ENCODE results near the gene PAQR3. TPM values are rescaled to one million over a fixed set of nuclear protein-coding genes. Genes with fewer than 3 reads are reported as not detected.

PAQR3 gene
- total RNA-seq (1 to 10 TPM; 2.2 to 5.0 (median 3.1) TPM), polyA plus RNA-seq (1 to 10 TPM in 1 of 2 donors, under 1 TPM in 1; 0.84 to 2.4 TPM)

- H3K27ac ChIP-seq, result peak within 1 kb of the TSS; percentile 24 to 57 (median 34)
- ATAC-seq (peak; percentile 98 to 100 (median 100)), FAIRE-seq (no peak), DNase-seq (peak; percentile 78 to 96 (median 88))
- no peaks in the 10 kb centered on the region for H3K27me3 ChIP-seq
- no peaks in the 10 kb centered on the region for H3K36me3 ChIP-seq
- H3K4me1 ChIP-seq, result peaks cover 0 to 8% (median 0%) of the 10 kb centered on the region in 3 donors
- no peaks in the 10 kb centered on the region for H3K9me3 ChIP-seq
- intact Hi-C loops (cut with DNase I), result no loop called here
- H3K4me3 ChIP-seq, result peak within 1 kb of the TSS; percentile 40 to 91 (median 80)
- WGBS, 2 donors, result 0% methylated on average over 75 to 77 of the region's 77 CpGs
- TF ChIP-seq, protein P1, sequence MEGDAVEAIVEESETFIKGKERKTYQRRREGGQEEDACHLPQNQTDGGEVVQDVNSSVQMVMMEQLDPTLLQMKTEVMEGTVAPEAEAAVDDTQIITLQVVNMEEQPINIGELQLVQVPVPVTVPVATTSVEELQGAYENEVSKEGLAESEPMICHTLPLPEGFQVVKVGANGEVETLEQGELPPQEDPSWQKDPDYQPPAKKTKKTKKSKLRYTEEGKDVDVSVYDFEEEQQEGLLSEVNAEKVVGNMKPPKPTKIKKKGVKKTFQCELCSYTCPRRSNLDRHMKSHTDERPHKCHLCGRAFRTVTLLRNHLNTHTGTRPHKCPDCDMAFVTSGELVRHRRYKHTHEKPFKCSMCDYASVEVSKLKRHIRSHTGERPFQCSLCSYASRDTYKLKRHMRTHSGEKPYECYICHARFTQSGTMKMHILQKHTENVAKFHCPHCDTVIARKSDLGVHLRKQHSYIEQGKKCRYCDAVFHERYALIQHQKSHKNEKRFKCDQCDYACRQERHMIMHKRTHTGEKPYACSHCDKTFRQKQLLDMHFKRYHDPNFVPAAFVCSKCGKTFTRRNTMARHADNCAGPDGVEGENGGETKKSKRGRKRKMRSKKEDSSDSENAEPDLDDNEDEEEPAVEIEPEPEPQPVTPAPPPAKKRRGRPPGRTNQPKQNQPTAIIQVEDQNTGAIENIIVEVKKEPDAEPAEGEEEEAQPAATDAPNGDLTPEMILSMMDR (IDR thresholded peaks at IDR 0.05), result no peak
Measured at GRCh38 chr4:78938868-78939666, at the start of gene PAQR3. Gene PAQR3, minus strand, starts transcription at chr4:78939438. Its CDS starts 214 bp downstream, at chr4:78939224.

DNA sequence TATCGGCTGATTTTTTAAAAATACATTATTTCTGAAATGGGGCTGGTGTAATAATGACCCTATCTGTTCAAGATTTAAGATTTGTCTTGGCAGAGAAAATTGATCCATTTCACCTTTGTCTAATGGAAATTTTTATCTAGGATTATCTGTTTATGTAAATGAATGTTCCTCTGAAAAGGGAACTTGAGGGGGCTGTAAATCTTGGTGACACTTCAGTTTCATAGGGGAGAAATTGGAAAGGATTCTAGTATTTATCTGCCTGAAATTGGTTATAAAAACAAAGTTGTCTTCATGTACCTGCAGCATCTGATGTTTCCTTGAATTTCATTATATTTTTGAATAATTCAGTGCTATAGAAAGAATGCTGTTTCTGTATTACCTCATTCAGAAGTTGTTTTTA lies 48.4 kb upstream of the PAQR3 start:
- H3K4me1 ChIP-seq, result peaks cover 0 to 7% (median 5%) of the 10 kb centered on the region in 3 donors
- ATAC-seq (no peak), FAIRE-seq (no peak), DNase-seq (no peak)
- intact Hi-C loops (cut with DNase I), result no loop called here
- H3K36me3 ChIP-seq, result no peaks in the 10 kb centered on the region
- 96 to 98% methylated on average over 1 of the region's 1 CpG for WGBS, 2 donors
- peaks cover 0 to 3% (median 0%) of the 10 kb centered on the region in 4 donors for H3K27me3 ChIP-seq
- TF ChIP-seq, protein P1 (IDR thresholded peaks at IDR 0.05), result no peak
- H3K27ac ChIP-seq, result no peak overlapping the region
- no peaks in the 10 kb centered on the region for H3K9me3 ChIP-seq
- H3K4me3 ChIP-seq, result no peak overlapping the region

GRCh38 chr4:78984593-78984992 lies 45.4 kb upstream of the PAQR3 start:
- H3K9me3 ChIP-seq, result no peaks in the 10 kb centered on the region
- WGBS, 2 donors, result 31 to 38% methylated on average over 2 of the region's 2 CpGs
- intact Hi-C loops (cut with DNase I), result no loop called here
- no peak for DNase-seq
- no peak for FAIRE-seq
- no peak overlapping the region for H3K4me3 ChIP-seq
- H3K27ac ChIP-seq, result no peak overlapping the region
- no peaks in the 10 kb centered on the region for H3K36me3 ChIP-seq
- TF ChIP-seq, protein P1 (IDR thresholded peaks at IDR 0.05), result no peak
- no peak for ATAC-seq
- peaks cover 0 to 3% (median 0%) of the 10 kb centered on the region in 4 donors for H3K27me3 ChIP-seq
- peaks cover 0 to 7% (median 5%) of the 10 kb centered on the region in 3 donors for H3K4me1 ChIP-seq

GRCh38 chr4:78975865-78976264 lies 36.6 kb upstream of the PAQR3 start:
- DNase-seq (no peak), FAIRE-seq (no peak), ATAC-seq (no peak)
- H3K27ac ChIP-seq, result no peak overlapping the region
- TF ChIP-seq, protein P1 (IDR thresholded peaks at IDR 0.05), result no peak
- no peaks in the 10 kb centered on the region for H3K9me3 ChIP-seq
- H3K4me1 ChIP-seq, result no peaks in the 10 kb centered on the region
- no peaks in the 10 kb centered on the region for H3K36me3 ChIP-seq
- no peaks in the 10 kb centered on the region for H3K27me3 ChIP-seq
- WGBS, 2 donors, result 77 to 82% methylated on average over 2 of the region's 2 CpGs
- intact Hi-C loops (cut with DNase I), result no loop called here
- H3K4me3 ChIP-seq, result no peak overlapping the region

DNA sequence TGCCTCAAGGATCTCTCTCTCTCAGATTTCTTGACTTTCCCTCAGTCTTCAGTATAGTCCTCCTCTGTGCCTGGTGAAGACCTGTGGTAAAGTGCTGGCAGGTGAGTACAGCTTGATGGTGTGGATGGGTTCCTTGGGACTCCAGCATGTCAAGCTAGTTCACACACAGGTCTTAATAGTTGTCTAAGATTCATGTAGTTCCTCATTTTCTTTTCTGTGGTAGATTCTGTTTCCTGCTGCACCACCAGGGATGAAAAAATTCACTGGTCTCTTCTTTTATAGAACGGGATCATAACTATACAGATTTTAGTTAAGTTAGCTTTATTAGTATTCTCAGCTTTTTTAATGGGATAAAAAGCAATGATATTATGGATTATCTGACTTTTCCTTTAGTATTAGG lies 32.5 kb upstream of the PAQR3 start:
- Histone ChIP-seq H3K27ac (no peak overlapping the region), H3K4me1 (no peaks in the 10 kb centered on the region), H3K36me3 (no peaks in the 10 kb centered on the region), H3K4me3 (no peak overlapping the region), H3K9me3 (no peaks in the 10 kb centered on the region), H3K27me3 (no peaks in the 10 kb centered on the region)
- FAIRE-seq, result no peak
- DNase-seq, result no peak
- no peak for ATAC-seq
- intact Hi-C loops (cut with DNase I), result no loop called here
- TF ChIP-seq, protein P1 (IDR thresholded peaks at IDR 0.05), result no peak
- 86 to 93% methylated on average over 1 of the region's 1 CpG for WGBS, 2 donors
